K562 (cell line): Measurements from ENCODE around the gene CD207. TPM values are rescaled to one million over a fixed set of nuclear protein-coding genes. Genes with fewer than 3 reads are reported as not detected.
"Not testable (repeated sequence)": the region's sequence is repeated elsewhere in the genome, so short reads cannot be mapped to it uniquely, and the experiment has no call there.

Source experiments
- ATAC-seq: fragments of 200-7000 bp; cut with Tn5 transposase; 3 replicates; pipeline ENCODE4 v1.9.1; 2020; ENCODE audit warnings: moderate library complexity
- Bru-seq: library from RNA; stranded (reverse); fragments of 400-500 nt; gene quantifications from one replicate; lab custom pipeline; 2021; lab: Mats Ljungman, UMichigan
- BruChase-seq, 2 experiments: library from RNA; stranded (reverse); fragments of 400-500 nt; gene quantifications; one replicate each; lab custom pipeline; 2021; lab: Mats Ljungman, UMichigan
- BruUV-seq: library from RNA; stranded (reverse); fragments of 400-500 nt; replicated peaks from 2 replicates; lab custom pipeline; 2021; lab: Mats Ljungman, UMichigan
- CTCF ChIA-PET: fragments of 300-600 bp; formaldehyde crosslinking; extraction: SDS; loops from one replicate; lab custom pipeline; 2021; ENCODE audit warnings: low intra/inter-chr PET ratio; lab: Yijun Ruan, JAX
- POLR2A ChIA-PET: fragments of 300-600, 350-650 bp; sonication (Branson Sonifier 250); formaldehyde crosslinking; extraction: SDS; loops from one replicate; lab custom pipeline; 2021; ENCODE audit warnings: antibody characterized with exemption, inconsistent platforms; lab: Yijun Ruan, JAX
- DNase-seq, 4 experiments: peaks; one replicate each; pipeline versions ENCODE4 v3.0.0 to v3.0.0-alpha.2; 2011 to 2018; ENCODE audit warnings: low spot score in 3 of 4, mixed read lengths in 3 of 4; ENCODE audit errors: extremely low read depth in 1 of 4
- FAIRE-seq: peaks from 2 replicates; lab custom pipeline; 2011; peaks lifted over from hg19 to GRCh38; lab: Jason Lieb, UNC
- H2AFZ ChIP-seq: 2 replicates; pipeline ENCODE4 v1.6.0; 2011; ENCODE audit warnings: low read depth, low read length, control low read depth, inconsistent platforms
- H3K27ac ChIP-seq: fragments of 200-600 bp; 3 replicates; pipeline ENCODE4 v1.8.0; 2011; ENCODE audit warnings: low read depth, mild to moderate bottlenecking, control low read depth, inconsistent platforms, low read length, moderate library complexity, mixed read lengths; ENCODE audit errors: extremely low read depth
- H3K27me3 ChIP-seq, 2 experiments: fragments of 300-600 bp in 1 of 2; 2 replicates in 1 of 2; 3 replicates in 1 of 2; pipeline versions ENCODE4 v1.6.0 to v1.8.0; 2011; ENCODE audit warnings: inconsistent platforms in 2 of 2, low read length in 2 of 2, mild to moderate bottlenecking in 1 of 2, mixed read lengths in 1 of 2, moderate library complexity in 1 of 2; ENCODE audit not compliant: control insufficient read depth in 2 of 2, insufficient read depth in 2 of 2
- H3K36me3 ChIP-seq: fragments of 300-600 bp; 3 replicates; pipeline ENCODE4 v1.8.0; 2011; ENCODE audit warnings: mild to moderate bottlenecking, low read length, inconsistent platforms; ENCODE audit not compliant: control insufficient read depth, insufficient read depth
- H3K4me1 ChIP-seq, 2 experiments: fragments of 200-600 bp in 1 of 2; replicated peaks in 1 of 2; 2 replicates in 1 of 2; 3 replicates in 1 of 2; pipeline versions ENCODE4 v1.5.1 to v1.8.0; 2011; ENCODE audit warnings: inconsistent platforms in 2 of 2, low read length in 2 of 2, mild to moderate bottlenecking in 1 of 2, mixed read lengths in 1 of 2, moderate library complexity in 1 of 2; ENCODE audit not compliant: control insufficient read depth in 2 of 2, insufficient read depth in 2 of 2
- H3K4me2 ChIP-seq: 2 replicates; pipeline ENCODE4 v1.6.1; 2011; ENCODE audit warnings: low read length, control low read depth, inconsistent platforms, mixed read lengths; ENCODE audit not compliant: insufficient read depth
- H3K4me3 ChIP-seq: fragments of 200-600 bp; sonication (generic), shearing (Covaris generic); 2 replicates; pipeline ENCODE4 v1.5.1; 2016; ENCODE audit warnings: control low read depth, inconsistent platforms
- H3K79me2 ChIP-seq: fragments of 200-600 bp; 3 replicates; pipeline ENCODE4 v1.8.0; 2011; ENCODE audit warnings: low read length, inconsistent platforms; ENCODE audit not compliant: control insufficient read depth, insufficient read depth
- H3K9ac ChIP-seq, 2 experiments: 2 replicates each; pipeline versions ENCODE4 v1.6.0 to v1.6.1; 2011; ENCODE audit warnings: low read depth in 2 of 2, low read length in 2 of 2, control low read depth in 1 of 2, inconsistent platforms in 1 of 2, mild to moderate bottlenecking in 1 of 2, mixed read lengths in 1 of 2; ENCODE audit not compliant: insufficient read depth in 1 of 2
- H3K9me1 ChIP-seq: one replicate; pipeline ENCODE4 v1.6.0; 2011; ENCODE audit warnings: inconsistent platforms, mild to moderate bottlenecking, low read length, moderate library complexity; ENCODE audit not compliant: control insufficient read depth, insufficient read depth
- H3K9me3 ChIP-seq: replicated peaks from 2 replicates; pipeline ENCODE4 v1.5.1; 2011; ENCODE audit warnings: low read depth, low read length, inconsistent platforms; ENCODE audit not compliant: control insufficient read depth, insufficient read depth
- H4K20me1 ChIP-seq: replicated peaks from 2 replicates; pipeline ENCODE4 v1.6.1; 2011; ENCODE audit warnings: low read length, inconsistent platforms, mixed read lengths; ENCODE audit not compliant: control insufficient read depth, insufficient read depth
- ARID1B ChIP-seq: fragments of 450-650 bp; IDR thresholded peaks from 2 replicates; pipeline ENCODE4 v1.6.1; 2016; ENCODE audit warnings: antibody characterized with exemption, mild to moderate bottlenecking, inconsistent platforms
- CBFA2T2 ChIP-seq: fragments of 450-650 bp; conservative IDR thresholded peaks from 2 replicates; pipeline ENCODE4 v1.6.1; 2017; ENCODE audit warnings: mild to moderate bottlenecking
- CBFA2T3 ChIP-seq: fragments of 450-650 bp; IDR thresholded peaks from 2 replicates; pipeline ENCODE4 v1.6.1; 2017
- CTBP1 ChIP-seq: fragments of 450-650 bp; IDR thresholded peaks from 2 replicates; pipeline ENCODE4 v1.6.1; 2016; ENCODE audit warnings: borderline replicate concordance
- NR2F6 ChIP-seq: fragments of 450-650 bp; formaldehyde crosslinking; IDR thresholded peaks from 2 replicates; pipeline ENCODE4 v1.4.0; 2020; ENCODE audit warnings: mild to moderate bottlenecking
- POU5F1 ChIP-seq: fragments of 150-350 bp; IDR thresholded peaks from 2 replicates; pipeline ENCODE4 v1.6.1; 2014; ENCODE audit warnings: borderline replicate concordance, low read length, low read depth, mild to moderate bottlenecking; ENCODE audit not compliant: partially characterized antibody
- RCOR1 ChIP-seq, 2 experiments: IDR thresholded peaks; 2 replicates each; pipeline ENCODE4 v1.6.1; 2012; ENCODE audit warnings: low read depth in 2 of 2, low read length in 2 of 2, borderline replicate concordance in 1 of 2, improper control_type of control experiment in 1 of 2
- RFX7 ChIP-seq: fragments of 250-450 bp; sonication (Bioruptor Pico); IDR thresholded peaks from 2 replicates; pipeline ENCODE4 v1.5.1; 2021; ENCODE audit warnings: mild to moderate bottlenecking
- SPI1 ChIP-seq: IDR thresholded peaks from 2 replicates; pipeline ENCODE4 v1.6.1; 2011; ENCODE audit warnings: low read depth, low read length, control low read depth, borderline replicate concordance
- TAL1 ChIP-seq: fragments of 450-650 bp; IDR thresholded peaks from 2 replicates; pipeline ENCODE4 v1.6.1; 2016; ENCODE audit warnings: mild to moderate bottlenecking
- TCF3 ChIP-seq: sonication (generic); formaldehyde crosslinking; IDR thresholded peaks from 2 replicates; pipeline ENCODE4 v1.4.0; 2020; ENCODE audit warnings: mild to moderate bottlenecking, missing genetic modification reagents
- TEAD4 ChIP-seq, 2 experiments: sonication (generic) in 1 of 2; formaldehyde crosslinking in 1 of 2; IDR thresholded peaks; 2 replicates each; pipeline versions ENCODE4 v1.6.1 to v1.8.0; 2012 to 2022; ENCODE audit warnings: borderline replicate concordance in 1 of 2, inconsistent platforms in 1 of 2, low read length in 1 of 2, mild to moderate bottlenecking in 1 of 2, missing genetic modification reagents in 1 of 2
- ZNF263 ChIP-seq: sonication (generic); formaldehyde crosslinking; IDR thresholded peaks from 2 replicates; pipeline ENCODE4 v1.8.0; 2022; ENCODE audit warnings: mild to moderate bottlenecking, missing genetic modification reagents, borderline replicate concordance
- ZNF583 ChIP-seq: fragments of 250-450 bp; sonication (Bioruptor Pico); IDR thresholded peaks from 2 replicates; pipeline ENCODE4 v1.4.0; 2020
- WGBS: fragments of 100-300 bp; shearing (Covaris generic); methylation state at CpG from one replicate; pipeline ENCODE4 v1.1.6; 2016; ENCODE audit warnings: low coverage, mixed read lengths; ENCODE audit not compliant: insufficient coverage; ENCODE audit errors: missing lambda C conversion rate; 5-methylcytosine and 5-hydroxymethylcytosine counted together
- in situ Hi-C: fragments of 300-500 bp; cut with MboI; formaldehyde crosslinking; loops from 4 replicates; pipeline ENCODE4 v1.15.0; 2018; ENCODE audit warnings: inconsistent platforms, mixed read lengths
- intact Hi-C: fragments of 100-400 bp; cut with micrococcal nuclease; formaldehyde crosslinking; loops from 2 replicates; pipeline ENCODE4 v1.14.2; 2022
- long read RNA-seq, 3 experiments: library from polyadenylated mRNA in 2 of 3; library from RNA in 1 of 3; unstranded in 2 of 3; stranded (forward) in 1 of 3; transcript quantifications; one replicate each; pipeline ENCODE4 v2.0.0, GENCODE V29; 2019 to 2022
- polyA minus RNA-seq, 3 experiments: library from RNA; depleted of rRNA, polyadenylated mRNA; stranded (reverse); fragments of >200 nt; gene quantifications; 2 replicates each; pipeline ENCODE4 v1.2.3, GENCODE V29; 2011
- polyA plus RNA-seq, 8 experiments: library from polyadenylated mRNA; depleted of rRNA in 4 of 8; stranded (reverse) in 5 of 8; unstranded in 3 of 8; fragments of >200 nt; fragmentation: Nextera tagmentation in 2 of 8; fragmentation: Illumina TruSeq in 1 of 8; extraction: Ambion mirVana in 2 of 8; extraction: Trizol in 1 of 8; gene quantifications; 2 replicates each; pipeline versions ENCODE4 v1.2.1 to v1.2.3, GENCODE V29; 2011 to 2014; ENCODE audit warnings: inconsistent platforms in 1 of 8, missing spikeins in 1 of 8
- total RNA-seq, 7 experiments: library from RNA; depleted of rRNA in 6 of 7; stranded (reverse); fragments of >200 nt in 6 of 7; fragmentation: Illumina TruSeq in 2 of 7; extraction: Trizol in 2 of 7; gene quantifications; 2 replicates each; pipeline versions ENCODE4 v1.2.1 to v1.2.3, GENCODE V29; 2011 to 2021; ENCODE audit warnings: low replicate concordance in 1 of 7

CD207 gene
- not detected in 2 replicates for total RNA-seq (2011; cell fraction: chromatin; rRNA removed; ENCODE audit: low replicate concordance)
- total RNA-seq (2011; cell fraction: nucleolus; rRNA removed) = not detected in 2 replicates
- total RNA-seq (2011; cell fraction: nucleoplasm; rRNA removed) = not detected in 2 replicates
- total RNA-seq (2014; rRNA removed) = 0.08 TPM in 1 of 2 replicates, not detected in the other
- total RNA-seq (2014; rRNA removed; fragmentation: Illumina TruSeq; extraction: Trizol) = not detected in 2 replicates
- not detected in 2 replicates for total RNA-seq (2015; rRNA removed; fragmentation: Illumina TruSeq; extraction: Trizol)
- not detected in 2 replicates for total RNA-seq (2021)
- polyA plus RNA-seq (2011; rRNA removed) = not detected in 2 replicates
- polyA plus RNA-seq (2011; cell fraction: cytosol; rRNA removed) = not detected in 2 replicates
- not detected in 2 replicates for polyA plus RNA-seq (2011; cell fraction: nucleus; rRNA removed)
- not detected in 2 replicates for polyA plus RNA-seq (2012)
- not detected in 2 replicates for polyA plus RNA-seq (2014; fragmentation: Illumina TruSeq; extraction: Trizol)
- not detected for polyA plus RNA-seq (2014; fragmentation: Nextera tagmentation; extraction: Ambion mirVana)
- not detected in 2 replicates for polyA plus RNA-seq (2014; rRNA removed)
- polyA minus RNA-seq (2011; rRNA and poly(A)+ RNA removed) = not detected in 2 replicates
- not detected in 2 replicates for polyA minus RNA-seq (2011; cell fraction: cytosol; rRNA and poly(A)+ RNA removed)
- polyA minus RNA-seq (2011; cell fraction: nucleus; rRNA and poly(A)+ RNA removed) = not detected in 2 replicates
- percentile 12 among the genes with signal in this experiment for Bru-seq, nascent RNA
- BruChase-seq, experiment 1, labeled RNA remaining after a 2-hour chase = not detected
- BruChase-seq, experiment 2, labeled RNA remaining after a 6-hour chase = not detected
- long read RNA-seq, experiment 1 = 0 reads
- long read RNA-seq, experiment 2 = 0 reads
- long read RNA-seq, experiment 3 = 0 reads

GRCh38 chr2:70835643-70836042 lies at the start of gene CD207:
CD207 (minus strand) TSS chr2:70835816; CDS start chr2:70835776, 40 bp downstream.
- no TSS peak for BruUV-seq
- no peak within 1 kb of the TSS for H3K4me2 ChIP-seq
- CTCF ChIA-PET = no interaction called here
- intact Hi-C loops (no loop called here), in situ Hi-C loops (no loop called here)
- no peaks in the 10 kb centered on the region for H3K36me3 ChIP-seq
- H3K9ac ChIP-seq = no peak within 1 kb of the TSS
- no peak within 1 kb of the TSS for H3K4me3 ChIP-seq
- POLR2A ChIA-PET = no interaction called here
- H2AFZ ChIP-seq = no peak within 1 kb of the TSS
- H3K9me1 ChIP-seq = no peaks in the 10 kb centered on the region
- no peaks in the 10 kb centered on the region; a peak in 1 of 5 replicates for H3K4me1 ChIP-seq
- FAIRE-seq (no peak), ATAC-seq (no peak; the same call in 2 of the 3 replicates), DNase-seq (peak in 2 of 4 experiments; percentile 11 to 18)
- 0 out of 2 replicates have a peak, but pooled peaks cover 4% of the 10 kb centered on the region for H4K20me1 ChIP-seq
- no peaks in the 10 kb centered on the region for H3K79me2 ChIP-seq
- H3K9me3 ChIP-seq = no peaks in the 10 kb centered on the region
- H3K27ac ChIP-seq = no peak within 1 kb of the TSS
- 3% methylated on average over 4 of the region's 4 CpGs for WGBS
- TF ChIP-seq TCF3 (peak; percentile 63), SPI1 (peak; percentile 67; the same call in 1 of the 2 replicates), CTBP1 (peak; percentile 89), TAL1 (peak; percentile 51), CBFA2T2 (peak; percentile 26; the same call in 1 of the 2 replicates), NR2F6 (CRISPR knock-in tag) (no peak), ARID1B (peak; percentile 50; the same call in 1 of the 2 replicates), ZNF583 (no peak), RCOR1 (IDR thresholded peaks at IDR 0.05; ENCODE audit: borderline replicate concordance in 1 of 2, low read depth in 2 of 2, low read length in 2 of 2) (0 out of 4 replicates have a peak, but pooled peaks of 1 of the 2 experiments have one; percentile 12), POU5F1 (no peak), ZNF263 (CRISPR knock-in tag) (peak; percentile 78; the same call in 1 of the 2 replicates), CBFA2T3 (peak; percentile 61; the same call in 1 of the 2 replicates), RFX7 (CRISPR knock-in tag) (no peak), TEAD4 (IDR thresholded peaks at IDR 0.05; ENCODE audit: low read length) (peak; percentile 56; the same call in 1 of the 2 replicates), TEAD4 (CRISPR knock-in tag; IDR thresholded peaks at IDR 0.05; ENCODE audit: borderline replicate concordance) (no peak)
- H3K27me3 ChIP-seq = peaks cover 23 to 67% of the 10 kb centered on the region in 2 experiments

GRCh38 chr2:70878543-70878942 lies 42.9 kb upstream of the CD207 start:
- 2% methylated on average over 3 of the region's 3 CpGs for WGBS
- POLR2A ChIA-PET, H3K36me3 ChIP-seq, H3K27ac ChIP-seq, DNase-seq, H3K9ac ChIP-seq, H3K9me1 ChIP-seq, BruUV-seq, H2AFZ ChIP-seq, H3K4me3 ChIP-seq, FAIRE-seq, H4K20me1 ChIP-seq, intact Hi-C loops, H3K4me1 ChIP-seq, H3K9me3 ChIP-seq, H3K4me2 ChIP-seq, in situ Hi-C loops, ATAC-seq, H3K79me2 ChIP-seq, CTCF ChIA-PET: not testable (repeated sequence)
- peaks cover 2 to 21% of the 10 kb centered on the region in 2 experiments; a peak in 4 of 5 replicates for H3K27me3 ChIP-seq
